Activated naive CD8-positive, alpha-beta T cell treated with anti-CD3 and anti-CD28 coated beads for 36 hours (primary cell): Measurements from ENCODE around the gene KDM1A. TPM values are rescaled to one million over a fixed set of nuclear protein-coding genes. Genes with fewer than 3 reads are reported as not detected.

Experiments used
- DNase-seq: peaks from one replicate; pipeline ENCODE4 v3.0.0; 2021
- H3K27ac Mint-ChIP-seq: one replicate; pipeline ENCODE4 v1.8.0; 2022; ENCODE audit warnings: mild to moderate bottlenecking, moderate library complexity, mixed read lengths
- H3K27me3 Mint-ChIP-seq: one replicate; pipeline ENCODE4 v1.8.0; 2022; ENCODE audit warnings: mild to moderate bottlenecking, mixed read lengths
- H3K36me3 Mint-ChIP-seq: one replicate; pipeline ENCODE4 v1.8.0; 2021; ENCODE audit warnings: mild to moderate bottlenecking, mixed read lengths
- H3K4me1 Mint-ChIP-seq: one replicate; pipeline ENCODE4 v1.8.0; 2021; ENCODE audit warnings: mixed read lengths
- H3K4me3 Mint-ChIP-seq: one replicate; pipeline ENCODE4 v1.8.0; 2022; ENCODE audit warnings: mild to moderate bottlenecking, moderate library complexity, mixed read lengths
- H3K9me3 Mint-ChIP-seq: one replicate; pipeline ENCODE4 v1.8.0; 2022; ENCODE audit warnings: mixed read lengths
- total RNA-seq, 2 experiments: library from RNA; stranded (reverse); gene quantifications; one replicate each; pipeline ENCODE4 v1.2.3, GENCODE V29; 2021

KDM1A gene
- total RNA-seq, 2 experiments from 2014 or later = 79.1 to 81.6 TPM

- no peaks in the 10 kb centered on the region for H3K27me3 Mint-ChIP-seq
- peaks cover 26% of the 10 kb centered on the region for H3K4me1 Mint-ChIP-seq
- H3K4me3 Mint-ChIP-seq = no peak overlapping the region
- H3K27ac Mint-ChIP-seq = no peak overlapping the region
- no peak for DNase-seq
- H3K36me3 Mint-ChIP-seq = peaks cover 8% of the 10 kb centered on the region
- H3K9me3 Mint-ChIP-seq = peaks cover 1% of the 10 kb centered on the region
Measured at GRCh38 chr1:23102289-23102688, 83.0 kb downstream of the KDM1A start.

- Mint-ChIP-seq H3K36me3 (peaks cover 13% of the 10 kb centered on the region), H3K4me1 (peaks cover 26% of the 10 kb centered on the region), H3K27me3 (no peaks in the 10 kb centered on the region), H3K27ac (peak overlapping the region; percentile 90), H3K4me3 (peak overlapping the region; percentile 73), H3K9me3 (peaks cover 1% of the 10 kb centered on the region)
- no peak for DNase-seq
Measured at GRCh38 chr1:23103001-23103889, 84.0 kb downstream of the KDM1A start.

- H3K36me3 Mint-ChIP-seq = peaks cover 15% of the 10 kb centered on the region
- H3K27me3 Mint-ChIP-seq = no peaks in the 10 kb centered on the region
- H3K9me3 Mint-ChIP-seq = no peaks in the 10 kb centered on the region
- no peak overlapping the region for H3K27ac Mint-ChIP-seq
- DNase-seq = peak; percentile 19
- peaks cover 45% of the 10 kb centered on the region for H3K4me1 Mint-ChIP-seq
- H3K4me3 Mint-ChIP-seq = no peak overlapping the region
Measured at GRCh38 chr1:23108918-23109533, 89.8 kb downstream of the KDM1A start.

GRCh38 chr1:23110391-23110790 is 91.1 kb downstream of the KDM1A start:
- Mint-ChIP-seq H3K27ac (peak overlapping the region; percentile 0), H3K36me3 (peaks cover 11% of the 10 kb centered on the region), H3K4me1 (peaks cover 56% of the 10 kb centered on the region), H3K4me3 (no peak overlapping the region), H3K27me3 (no peaks in the 10 kb centered on the region), H3K9me3 (no peaks in the 10 kb centered on the region)
- no peak for DNase-seq

- Mint-ChIP-seq H3K27ac (no peak overlapping the region), H3K4me1 (peaks cover 62% of the 10 kb centered on the region), H3K36me3 (peaks cover 10% of the 10 kb centered on the region), H3K27me3 (no peaks in the 10 kb centered on the region), H3K9me3 (no peaks in the 10 kb centered on the region), H3K4me3 (no peak overlapping the region)
- DNase-seq = no peak
Measured at GRCh38 chr1:23111600-23112535, 92.6 kb downstream of the KDM1A start.

- Mint-ChIP-seq H3K36me3 (no peaks in the 10 kb centered on the region), H3K4me3 (no peak overlapping the region), H3K4me1 (peaks cover 69% of the 10 kb centered on the region), H3K27ac (no peak overlapping the region), H3K27me3 (no peaks in the 10 kb centered on the region), H3K9me3 (no peaks in the 10 kb centered on the region)
- DNase-seq = no peak
Measured at GRCh38 chr1:23114424-23115079, 95.3 kb downstream of the KDM1A start.

- Mint-ChIP-seq H3K36me3 (no peaks in the 10 kb centered on the region), H3K4me1 (peaks cover 67% of the 10 kb centered on the region), H3K9me3 (no peaks in the 10 kb centered on the region), H3K27ac (no peak overlapping the region), H3K4me3 (no peak overlapping the region), H3K27me3 (no peaks in the 10 kb centered on the region)
- DNase-seq = no peak
Measured at GRCh38 chr1:23116216-23116836, 97.1 kb downstream of the KDM1A start.

GRCh38 chr1:23116921-23117699 is 97.8 kb downstream of the KDM1A start:
- H3K36me3 Mint-ChIP-seq = no peaks in the 10 kb centered on the region
- DNase-seq = no peak
- H3K4me1 Mint-ChIP-seq = peaks cover 60% of the 10 kb centered on the region
- H3K9me3 Mint-ChIP-seq = no peaks in the 10 kb centered on the region
- no peak overlapping the region for H3K27ac Mint-ChIP-seq
- H3K4me3 Mint-ChIP-seq = no peak overlapping the region
- no peaks in the 10 kb centered on the region for H3K27me3 Mint-ChIP-seq

- Mint-ChIP-seq H3K27me3 (no peaks in the 10 kb centered on the region), H3K27ac (no peak overlapping the region), H3K36me3 (no peaks in the 10 kb centered on the region), H3K9me3 (no peaks in the 10 kb centered on the region), H3K4me3 (no peak overlapping the region), H3K4me1 (peaks cover 50% of the 10 kb centered on the region)
- DNase-seq = no peak
Measured at GRCh38 chr1:23118407-23118806, 99.1 kb downstream of the KDM1A start.

GRCh38 chr1:23118957-23119792 is 99.9 kb downstream of the KDM1A start:
- Mint-ChIP-seq H3K4me3 (no peak overlapping the region), H3K9me3 (no peaks in the 10 kb centered on the region), H3K27me3 (no peaks in the 10 kb centered on the region), H3K4me1 (peaks cover 49% of the 10 kb centered on the region), H3K27ac (peak overlapping the region; percentile 38), H3K36me3 (no peaks in the 10 kb centered on the region)
- peak; percentile 18 for DNase-seq

GRCh38 chr1:23120383-23120782 is 101.1 kb downstream of the KDM1A start:
- H3K36me3 Mint-ChIP-seq = no peaks in the 10 kb centered on the region
- DNase-seq = no peak
- no peak overlapping the region for H3K4me3 Mint-ChIP-seq
- H3K9me3 Mint-ChIP-seq = no peaks in the 10 kb centered on the region
- H3K27me3 Mint-ChIP-seq = no peaks in the 10 kb centered on the region
- no peak overlapping the region for H3K27ac Mint-ChIP-seq
- H3K4me1 Mint-ChIP-seq = peaks cover 51% of the 10 kb centered on the region

- H3K27ac Mint-ChIP-seq = no peak overlapping the region
- no peaks in the 10 kb centered on the region for H3K9me3 Mint-ChIP-seq
- no peak overlapping the region for H3K4me3 Mint-ChIP-seq
Measured at GRCh38 chr1:23122023-23122748, 102.9 kb downstream of the KDM1A start.

More at GRCh38 chr1:23122023-23122748, 102.9 kb downstream of the KDM1A start:
- Mint-ChIP-seq H3K4me1 (peaks cover 57% of the 10 kb centered on the region), H3K36me3 (no peaks in the 10 kb centered on the region), H3K27me3 (no peaks in the 10 kb centered on the region)
- no peak for DNase-seq
